Measurements from ENCODE around the gene TOMM20. TPM values are rescaled to one million over a fixed set of nuclear protein-coding genes. Genes with fewer than 3 reads are reported as not detected.
"Not testable (repeated sequence)": the region's sequence is repeated elsewhere in the genome, so short reads cannot be mapped to it uniquely, and the experiment has no call there.

The TOMM20 gene
- total RNA-seq = 78.2 TPM
- polyA plus RNA-seq = 93.8 TPM

DNA sequence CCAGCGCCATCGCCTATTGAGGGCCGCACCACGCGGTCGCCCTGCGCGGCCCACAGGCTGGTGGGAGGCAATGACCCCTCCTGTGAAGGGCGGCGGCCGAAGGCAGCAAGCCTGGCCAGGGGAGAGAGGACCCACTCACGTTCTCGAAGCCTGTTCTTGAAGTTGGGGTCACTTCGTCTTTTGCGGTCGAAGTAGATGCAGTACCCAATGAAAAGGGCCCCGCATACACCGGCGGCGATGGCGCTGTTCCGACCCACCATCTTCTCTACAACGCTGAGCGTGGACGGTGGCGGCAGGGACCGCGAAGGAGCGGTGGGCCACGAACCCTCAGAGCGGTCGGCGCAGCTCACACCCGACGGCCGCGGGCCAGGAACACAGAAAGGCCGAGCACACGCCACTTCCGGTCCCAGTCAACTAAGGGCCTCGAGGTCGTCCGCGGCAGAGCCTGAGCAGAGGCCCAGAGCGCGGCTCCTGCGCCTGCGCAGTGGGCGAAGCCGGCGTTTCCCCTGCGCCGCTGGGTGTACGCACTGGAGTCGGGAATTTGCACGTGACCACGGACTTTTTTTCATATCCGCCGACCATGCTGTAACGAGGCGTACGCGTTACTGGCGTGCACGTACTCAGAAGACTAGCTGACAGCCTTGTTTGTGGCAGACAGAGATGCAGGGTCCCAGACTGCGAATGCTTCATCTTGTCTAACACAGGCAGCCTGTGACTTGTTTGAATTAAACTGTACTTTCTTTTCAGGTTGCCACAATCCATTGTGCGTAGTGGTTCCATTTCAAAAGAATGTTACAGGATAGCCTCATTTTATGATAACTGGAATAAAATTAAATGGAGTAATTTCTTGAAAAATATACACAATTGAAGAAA lies at the start of gene TOMM20:
TOMM20 (minus strand) TSS at position 382 of the 873 bp plus-strand sequence; CDS start at position 260, 122 bp downstream.
- Histone ChIP-seq H3K4me3 (ENCODE audit: low read depth, low read length) (peak within 1 kb of the TSS; percentile 83), H3K27ac (ENCODE audit: low read depth) (peak within 1 kb of the TSS; percentile 84), H3K4me1 (ENCODE audit: insufficient read depth) (peaks cover 1% of the 10 kb centered on the region), H3K36me3 (ENCODE audit: insufficient read depth) (peaks cover 1% of the 10 kb centered on the region)
- WGBS = 1% methylated on average over 67 of the region's 67 CpGs
- peak; percentile 94 for DNase-seq (ENCODE audit: extremely low spot score)

DNA sequence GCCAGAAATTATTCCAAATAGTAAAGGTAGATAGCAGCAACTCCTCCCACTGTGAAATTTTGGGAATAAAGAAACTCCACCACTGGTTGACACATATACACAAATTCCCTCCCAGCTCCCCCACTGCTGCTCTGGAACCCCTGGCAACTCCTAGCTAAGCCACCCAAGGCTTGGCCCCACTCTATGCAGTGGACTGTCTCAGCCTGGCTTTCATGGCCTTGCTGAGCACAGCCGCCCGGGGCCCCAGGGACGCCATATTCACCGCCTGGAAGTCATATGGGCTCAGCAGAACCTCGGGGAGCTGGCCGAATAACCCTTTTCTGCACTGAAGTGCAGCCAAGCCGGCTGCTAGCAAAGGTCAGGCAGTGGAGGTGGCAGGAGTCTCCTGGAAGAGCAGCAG lies 47.8 kb upstream of the TOMM20 start:
- H3K4me1 ChIP-seq (ENCODE audit: insufficient read depth) = no peaks in the 10 kb centered on the region
- DNase-seq (ENCODE audit: extremely low spot score) = no peak
- no peak overlapping the region for H3K4me3 ChIP-seq (ENCODE audit: low read depth, low read length)
- WGBS = 92% methylated on average over 7 of the region's 7 CpGs
- H3K36me3 ChIP-seq (ENCODE audit: insufficient read depth) = peaks cover 7% of the 10 kb centered on the region
- H3K27ac ChIP-seq (ENCODE audit: low read depth) = no peak overlapping the region

DNA sequence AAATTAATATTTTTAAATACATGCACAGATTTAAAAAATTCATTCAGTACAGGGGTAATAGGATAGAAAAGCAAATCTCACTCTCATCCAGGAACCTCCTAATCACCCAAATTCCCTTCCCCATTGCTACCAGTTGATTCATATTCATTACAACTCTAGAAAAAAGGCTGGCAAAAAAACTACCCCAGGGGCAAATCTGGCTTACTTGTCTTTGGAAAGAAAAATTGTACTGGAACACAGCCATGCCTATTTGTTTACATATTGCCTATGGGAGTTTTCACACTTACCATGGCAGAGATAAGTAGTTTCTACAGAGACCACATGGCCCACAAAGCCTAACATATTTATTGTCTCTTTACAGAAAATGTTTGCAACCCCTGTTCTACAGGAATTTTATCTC lies 41.3 kb upstream of the TOMM20 start:
- no peak overlapping the region for H3K4me3 ChIP-seq (ENCODE audit: low read depth, low read length)
- no peaks in the 10 kb centered on the region for H3K4me1 ChIP-seq (ENCODE audit: insufficient read depth)
- H3K36me3 ChIP-seq (ENCODE audit: insufficient read depth) = peaks cover 10% of the 10 kb centered on the region
- no peak for DNase-seq (ENCODE audit: extremely low spot score)
- H3K27ac ChIP-seq (ENCODE audit: low read depth) = no peak overlapping the region

DNA sequence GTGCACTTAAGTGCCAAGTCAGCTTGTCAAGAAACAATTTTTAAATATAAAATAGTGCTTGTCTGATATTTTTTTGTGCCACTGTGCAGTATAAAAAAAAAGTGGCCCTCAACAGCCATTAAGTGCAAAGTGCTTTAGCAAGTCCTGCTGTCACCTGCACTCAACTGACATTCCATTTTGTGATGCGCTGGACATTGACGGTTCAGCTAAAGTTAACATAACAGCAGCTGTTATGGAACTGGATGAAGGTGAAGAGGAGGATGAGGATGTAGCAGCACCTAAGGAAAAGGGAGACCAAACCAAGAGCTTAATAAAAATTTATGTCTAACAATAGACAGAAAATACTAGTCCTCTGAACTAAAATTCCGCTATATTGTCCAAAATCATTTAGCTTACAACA lies 39.7 kb upstream of the TOMM20 start:
- peaks cover 3% of the 10 kb centered on the region for H3K36me3 ChIP-seq (ENCODE audit: insufficient read depth)
- WGBS = 95% methylated on average over 3 of the region's 3 CpGs
- no peaks in the 10 kb centered on the region for H3K4me1 ChIP-seq (ENCODE audit: insufficient read depth)
- no peak overlapping the region for H3K4me3 ChIP-seq (ENCODE audit: low read depth, low read length)
- H3K27ac ChIP-seq (ENCODE audit: low read depth) = no peak overlapping the region
- DNase-seq (ENCODE audit: extremely low spot score) = no peak

DNA sequence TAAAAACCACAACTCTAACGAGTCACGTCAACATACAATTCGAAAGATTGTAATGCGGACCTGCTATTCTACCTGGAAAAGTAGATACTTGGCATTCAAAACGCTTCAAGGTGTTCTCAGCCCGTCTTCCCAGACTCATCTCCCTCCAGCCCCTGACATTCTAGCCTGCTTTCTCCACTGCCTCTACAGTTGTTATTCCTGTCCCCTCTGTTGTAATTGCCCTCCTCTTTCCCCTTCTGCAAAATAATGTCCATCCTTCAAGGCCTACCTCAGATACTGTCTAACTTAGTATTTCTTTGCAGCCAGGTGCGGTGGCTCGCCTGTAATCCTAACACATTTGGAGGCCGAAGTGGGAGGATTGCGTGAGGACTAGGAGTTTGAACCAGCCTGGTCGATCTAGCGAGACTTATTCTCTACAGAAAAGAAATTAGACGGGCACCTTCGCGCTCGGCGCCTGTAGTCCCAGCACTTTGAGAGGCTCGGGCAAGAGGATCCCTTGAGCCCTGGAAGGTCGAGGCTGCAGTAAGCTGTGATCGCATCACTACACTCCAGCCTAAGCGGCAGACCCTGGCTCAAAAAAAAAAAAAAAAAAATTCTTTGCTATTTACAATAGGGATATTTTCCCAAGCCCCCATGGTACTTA lies 33.2 kb upstream of the TOMM20 start:
- Histone ChIP-seq H3K4me3 (ENCODE audit: low read depth, low read length) (peak overlapping the region; percentile 66), H3K27ac (ENCODE audit: low read depth) (no peak overlapping the region), H3K36me3 (ENCODE audit: insufficient read depth) (peaks cover 2% of the 10 kb centered on the region), H3K4me1 (ENCODE audit: insufficient read depth) (no peaks in the 10 kb centered on the region)
- 62% methylated on average over 21 of the region's 21 CpGs for WGBS
- no peak for DNase-seq (ENCODE audit: extremely low spot score)

DNA sequence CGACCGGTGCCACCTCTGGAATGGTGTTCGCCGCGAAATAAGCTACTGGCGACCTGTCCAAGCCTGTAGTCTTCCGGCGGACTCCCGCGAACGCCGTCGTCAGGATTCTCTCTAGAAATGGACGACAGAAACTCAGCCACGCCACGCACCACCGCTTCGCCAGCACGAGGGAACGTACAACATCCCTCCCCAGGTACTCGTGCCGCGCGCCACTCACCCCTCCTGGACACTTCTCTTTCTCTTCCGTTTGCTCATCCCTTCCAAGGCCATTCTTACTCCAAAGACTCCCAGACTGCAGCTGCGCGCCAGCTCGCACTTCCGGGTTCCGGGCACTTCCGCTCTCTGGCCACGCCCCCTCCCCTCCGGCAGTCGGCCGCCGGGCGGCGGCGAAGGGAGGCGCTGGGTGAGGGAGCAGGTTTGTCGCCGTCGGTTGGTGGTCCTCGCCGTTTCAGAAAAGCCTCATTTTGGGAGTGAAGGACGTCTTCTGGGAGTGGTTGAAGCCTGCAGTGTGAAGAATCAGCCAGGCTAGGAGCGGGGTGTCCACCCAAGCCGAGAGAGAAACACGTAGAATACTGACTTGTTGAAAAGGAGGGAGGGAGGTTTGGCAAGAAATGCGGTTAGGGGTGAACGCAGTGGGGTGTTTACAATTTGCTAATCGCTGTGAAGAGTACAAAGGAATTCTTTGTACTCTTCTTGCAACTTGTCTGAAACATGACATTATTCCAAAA lies 32.5 kb upstream of the TOMM20 start, which contains the start of gene RBM34:
RBM34 (minus strand) TSS at position 294 of the 728 bp plus-strand sequence; CDS start at position 270, 24 bp downstream.
- peak within 1 kb of the TSS; percentile 66 for H3K4me3 ChIP-seq (ENCODE audit: low read depth, low read length)
- WGBS = under 1% methylated on average over 52 of the region's 52 CpGs
- no peaks in the 10 kb centered on the region for H3K4me1 ChIP-seq (ENCODE audit: insufficient read depth)
- peak within 1 kb of the TSS; percentile 96 for H3K27ac ChIP-seq (ENCODE audit: low read depth)
- peaks cover 2% of the 10 kb centered on the region for H3K36me3 ChIP-seq (ENCODE audit: insufficient read depth)
- DNase-seq (ENCODE audit: extremely low spot score) = peak; percentile 76

DNA sequence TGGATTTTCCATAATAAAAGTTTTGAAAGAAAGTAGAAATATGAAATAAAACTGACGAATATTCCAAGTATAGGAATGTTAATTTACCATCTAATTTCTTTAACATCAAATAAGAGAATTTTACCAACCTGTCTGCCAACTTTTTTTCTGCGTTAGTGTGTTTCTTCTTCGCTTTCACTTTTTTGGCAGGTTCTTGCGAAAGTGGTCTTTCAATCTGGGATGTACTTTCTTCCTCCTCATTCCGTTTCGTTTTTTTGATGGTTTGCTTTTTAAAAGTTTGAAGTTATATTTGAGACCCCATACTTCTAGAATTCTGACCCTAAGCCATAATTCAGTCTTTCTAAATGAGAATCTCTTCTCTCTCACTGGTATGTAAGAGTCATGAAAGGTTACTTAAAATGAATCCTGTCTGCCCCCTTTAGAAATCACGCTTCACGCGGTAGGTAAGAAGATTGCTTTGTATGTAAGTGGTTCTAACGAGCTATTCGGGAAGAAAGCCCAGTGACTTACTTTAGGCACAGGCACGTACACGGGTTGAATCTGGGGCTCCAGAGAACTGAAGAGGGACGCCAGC lies 31.8 kb upstream of the TOMM20 start:
- 7% methylated on average over 14 of the region's 14 CpGs for WGBS
- peak; percentile 25 for DNase-seq (ENCODE audit: extremely low spot score)
- Histone ChIP-seq H3K36me3 (ENCODE audit: insufficient read depth) (peaks cover 2% of the 10 kb centered on the region), H3K4me1 (ENCODE audit: insufficient read depth) (no peaks in the 10 kb centered on the region), H3K27ac (ENCODE audit: low read depth) (peak overlapping the region; percentile 85), H3K4me3 (ENCODE audit: low read depth, low read length) (peak overlapping the region; percentile 66)

DNA sequence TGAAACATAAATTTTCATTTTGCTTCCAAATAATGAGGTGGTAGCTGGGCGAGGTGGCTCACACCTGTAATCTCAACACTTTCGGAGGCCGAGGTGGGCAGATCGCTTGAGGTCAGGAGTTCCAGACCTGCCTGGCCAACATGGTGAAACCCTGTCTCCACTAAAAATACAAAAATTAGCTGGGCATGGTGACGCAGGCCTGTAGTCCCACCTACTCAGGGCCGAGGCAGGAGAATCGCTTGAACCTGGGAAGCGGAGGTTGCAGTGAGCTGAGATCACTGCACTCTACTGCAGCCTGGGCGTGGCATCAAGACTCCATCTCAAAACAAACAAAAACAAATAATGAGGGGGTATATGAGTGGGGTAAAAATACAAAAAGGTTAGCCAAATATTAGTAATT lies 31.3 kb upstream of the TOMM20 start:
- not testable (repeated sequence) for H3K4me1 ChIP-seq (ENCODE audit: insufficient read depth); H3K36me3 ChIP-seq (ENCODE audit: insufficient read depth); DNase-seq (ENCODE audit: extremely low spot score); H3K27ac ChIP-seq (ENCODE audit: low read depth)
- 86% methylated on average over 9 of the region's 9 CpGs for WGBS
- H3K4me3 ChIP-seq (ENCODE audit: low read depth, low read length) = peak overlapping the region; percentile 66

DNA sequence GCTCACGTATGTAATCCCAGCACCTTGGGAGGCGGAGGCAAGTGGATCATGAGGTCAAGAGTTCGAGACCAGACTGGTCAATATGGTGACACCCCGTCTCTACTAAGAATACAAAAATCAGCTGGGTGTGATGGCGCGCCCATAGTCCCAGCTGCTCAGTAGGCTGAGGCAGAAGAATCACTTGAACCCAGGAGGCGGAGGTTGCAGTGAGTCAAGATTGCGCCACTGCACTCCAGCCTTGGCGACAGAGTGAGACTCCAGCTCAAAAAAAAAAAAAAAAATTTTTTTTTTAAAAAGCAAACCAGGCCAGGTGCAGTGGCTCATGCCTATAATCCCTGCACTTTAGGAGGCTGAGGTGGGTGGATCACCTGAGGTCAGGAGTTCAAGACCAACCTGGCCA lies 30.6 kb upstream of the TOMM20 start:
- WGBS = 98% methylated on average over 9 of the region's 9 CpGs
- H3K4me1 ChIP-seq (ENCODE audit: insufficient read depth); H3K36me3 ChIP-seq (ENCODE audit: insufficient read depth); DNase-seq (ENCODE audit: extremely low spot score); H3K4me3 ChIP-seq (ENCODE audit: low read depth, low read length); H3K27ac ChIP-seq (ENCODE audit: low read depth): not testable (repeated sequence)

DNA sequence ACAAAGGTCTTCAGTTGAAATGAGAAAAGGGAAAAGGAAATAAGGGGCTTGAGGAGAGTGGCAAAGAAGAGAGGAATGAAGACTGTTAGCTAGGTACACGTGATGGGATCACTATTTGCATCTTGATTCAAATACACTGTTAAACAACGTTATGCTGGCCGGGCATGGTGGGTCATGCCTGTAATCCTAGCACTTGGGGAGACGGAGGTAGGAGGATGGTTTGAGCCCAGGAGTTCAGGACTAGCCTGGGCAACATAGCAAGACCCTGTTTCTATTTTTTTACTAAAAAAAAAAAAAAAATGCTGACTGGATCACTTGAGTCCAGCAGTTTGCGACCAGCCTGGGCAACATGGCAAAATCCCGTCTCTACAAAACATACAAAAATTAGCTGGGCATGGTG lies 30.0 kb upstream of the TOMM20 start:
- 95% methylated on average over 6 of the region's 6 CpGs for WGBS
- H3K36me3 ChIP-seq (ENCODE audit: insufficient read depth) = peaks cover 6% of the 10 kb centered on the region
- H3K4me3 ChIP-seq (ENCODE audit: low read depth, low read length) = no peak overlapping the region
- no peak for DNase-seq (ENCODE audit: extremely low spot score)
- no peak overlapping the region for H3K27ac ChIP-seq (ENCODE audit: low read depth)
- H3K4me1 ChIP-seq (ENCODE audit: insufficient read depth) = no peaks in the 10 kb centered on the region

DNA sequence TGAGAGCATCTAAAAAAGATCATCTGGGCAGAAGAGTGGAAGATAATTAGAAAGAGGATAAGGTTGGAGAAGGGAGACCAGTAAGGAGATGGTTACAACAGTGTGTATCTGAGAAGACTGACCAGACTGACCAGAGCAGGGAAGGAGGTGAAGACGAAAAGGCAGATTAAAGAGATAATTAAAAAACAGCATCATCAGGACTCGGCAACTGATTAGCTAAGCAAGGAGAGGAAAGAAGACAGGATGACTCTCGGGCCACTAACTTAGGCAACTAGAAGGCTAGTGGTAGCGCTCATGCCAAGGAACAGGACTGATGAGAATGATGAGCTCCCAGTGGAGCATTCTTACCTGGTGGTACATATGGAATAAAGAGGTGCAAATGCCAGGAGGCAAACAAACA lies 28.5 kb upstream of the TOMM20 start:
- H3K4me3 ChIP-seq (ENCODE audit: low read depth, low read length) = no peak overlapping the region
- H3K4me1 ChIP-seq (ENCODE audit: insufficient read depth) = no peaks in the 10 kb centered on the region
- no peak overlapping the region for H3K27ac ChIP-seq (ENCODE audit: low read depth)
- H3K36me3 ChIP-seq (ENCODE audit: insufficient read depth) = peaks cover 7% of the 10 kb centered on the region
- no peak for DNase-seq (ENCODE audit: extremely low spot score)
- 95% methylated on average over 4 of the region's 4 CpGs for WGBS

DNA sequence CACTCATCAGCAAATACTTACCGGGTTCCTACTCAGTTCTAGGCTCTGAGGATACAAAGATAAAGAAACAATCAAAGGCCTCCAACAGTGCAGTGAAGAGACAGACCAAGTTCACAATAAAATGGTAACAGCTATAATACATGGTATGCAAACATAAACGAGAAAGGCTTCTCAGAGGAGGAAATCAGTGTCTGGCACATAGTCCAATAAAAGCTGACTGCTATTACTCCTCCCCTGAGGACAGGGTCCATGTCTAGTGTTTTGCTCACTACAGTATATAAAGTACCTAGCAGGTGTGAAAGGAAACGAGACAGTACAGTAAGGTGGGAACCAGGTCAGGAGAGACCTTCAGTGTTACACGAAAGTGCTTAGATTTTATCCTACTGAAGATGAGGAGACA lies 28.1 kb upstream of the TOMM20 start:
- peaks cover 8% of the 10 kb centered on the region for H3K36me3 ChIP-seq (ENCODE audit: insufficient read depth)
- no peak overlapping the region for H3K4me3 ChIP-seq (ENCODE audit: low read depth, low read length)
- DNase-seq (ENCODE audit: extremely low spot score) = no peak
- 79% methylated on average over 4 of the region's 4 CpGs for WGBS
- no peaks in the 10 kb centered on the region for H3K4me1 ChIP-seq (ENCODE audit: insufficient read depth)
- no peak overlapping the region for H3K27ac ChIP-seq (ENCODE audit: low read depth)

DNA sequence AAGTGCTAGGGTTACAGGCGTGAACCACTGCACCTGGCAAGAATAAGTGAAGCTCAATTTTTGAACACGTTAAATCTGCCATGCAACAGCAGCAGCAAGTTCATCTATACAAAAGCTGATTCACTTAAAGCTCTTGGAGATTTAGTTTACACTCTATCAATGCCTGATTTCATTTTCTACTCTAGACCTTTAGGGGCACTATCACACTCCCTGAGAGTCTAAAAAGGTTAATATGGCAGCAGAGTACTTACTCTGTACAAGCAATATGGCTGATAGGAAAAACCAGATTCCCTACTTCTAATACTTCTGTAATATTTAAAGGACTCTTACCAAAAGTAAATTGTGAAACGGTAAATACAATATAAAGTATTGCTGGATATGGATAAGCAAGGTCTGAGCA lies 27.6 kb upstream of the TOMM20 start:
- Histone ChIP-seq H3K4me1 (ENCODE audit: insufficient read depth) (no peaks in the 10 kb centered on the region), H3K36me3 (ENCODE audit: insufficient read depth) (peaks cover 8% of the 10 kb centered on the region), H3K27ac (ENCODE audit: low read depth) (no peak overlapping the region), H3K4me3 (ENCODE audit: low read depth, low read length) (no peak overlapping the region)
- 95% methylated on average over 3 of the region's 3 CpGs for WGBS
- DNase-seq (ENCODE audit: extremely low spot score) = no peak

All from urinary bladder (tissue), 4 donors.